ENCODE measurements around the gene CXCR1. TPM values are rescaled to one million over a fixed set of nuclear protein-coding genes. Genes with fewer than 3 reads are reported as not detected.

Gene CXCR1
- total and polyA plus RNA-seq, 2 of the 4 experiments (the other 2 are of a cell fraction): not detected

GRCh38 chr2:218194880-218195279 lies 28.1 kb upstream of the CXCR1 start:
- H4K91ac ChIP-seq (ENCODE audit: insufficient read depth, low read depth, low read length): no peak overlapping the region
- no peaks in the 10 kb centered on the region for H3K4me1 ChIP-seq (ENCODE audit: control insufficient read depth, insufficient read depth, low read length)
- no peak overlapping the region for H3K9ac ChIP-seq (ENCODE audit: low read depth, low read length)
- H3K14ac ChIP-seq (replicated peaks; ENCODE audit: low read depth, low read length): no peak overlapping the region
- no peak overlapping the region for H2AFZ ChIP-seq (replicated peaks; ENCODE audit: low read length, poor library complexity)
- TF ChIP-seq CEBPB (IDR thresholded peaks at IDR 0.05; ENCODE audit: low read depth, low read length) (no peak), BHLHE40 (IDR thresholded peaks at IDR 0.05; ENCODE audit: low read depth, low read length) (no peak), RCOR1 (IDR thresholded peaks at IDR 0.05; ENCODE audit: insufficient replicate concordance, low read length) (no peak), ELK1 (IDR thresholded peaks at IDR 0.05; ENCODE audit: borderline replicate concordance, low read depth, low read length) (no peak), MXI1 (IDR thresholded peaks at IDR 0.05; ENCODE audit: borderline replicate concordance, low read depth, low read length) (no peak)
- no peak overlapping the region for H2BK15ac ChIP-seq (ENCODE audit: low read depth, low read length)
- H2BK20ac ChIP-seq (ENCODE audit: low read depth, low read length): no peak overlapping the region
- H2AK5ac ChIP-seq (ENCODE audit: low read depth, low read length): no peak overlapping the region
- no peak overlapping the region for H3K4me2 ChIP-seq (ENCODE audit: low read depth, low read length)
- WGBS, 2 experiments (ENCODE audit: extremely low coverage in 2 of 2, insufficient read length in 1 of 2): no CpG with 5 or more reads among the region's 3 CpGs
- H3K4ac ChIP-seq (ENCODE audit: low read depth, low read length): no peak overlapping the region
- no peak overlapping the region for H3K18ac ChIP-seq (ENCODE audit: low read depth, low read length)
- H4K5ac ChIP-seq (ENCODE audit: low read depth, low read length): no peak overlapping the region; the same call in 1 of the 2 replicates
- ChIA-PET POLR2A (ENCODE audit: unreplicated experiment) (no interaction called here), CTCF (no interaction called here)
- H3K23ac ChIP-seq (ENCODE audit: low read depth, low read length): no peak overlapping the region
- H2AK9ac ChIP-seq (replicated peaks; ENCODE audit: low read depth, low read length, poor library complexity): no peak overlapping the region
- in situ Hi-C loops (cut with MboI; ENCODE audit: low sequenced_read_pairs) (no loop called here), dilution Hi-C loops (cut with HindIII; ENCODE audit: low sequenced_read_pairs, unreplicated experiment) (no loop called here), intact Hi-C loops (cut with micrococcal nuclease) (no loop called here)
- H4K8ac ChIP-seq (ENCODE audit: low read depth in 2 of 2, low read length in 2 of 2): no peak overlapping the region
- no peak for DNase-seq
- no peaks in the 10 kb centered on the region for H4K20me1 ChIP-seq (ENCODE audit: insufficient read depth, low read length)
- peaks cover 19% of the 10 kb centered on the region for H3K27me3 ChIP-seq (ENCODE audit: control insufficient read depth, insufficient read depth, low read length)
- H3K9me1 ChIP-seq (ENCODE audit: insufficient read depth, low read length): no peaks in the 10 kb centered on the region
- no peaks in the 10 kb centered on the region for H3K9me3 ChIP-seq (ENCODE audit: control insufficient read depth, insufficient read depth, low read length)
- H3K56ac ChIP-seq (ENCODE audit: extremely low read depth, insufficient read depth, low read length): no peak overlapping the region
- no peaks in the 10 kb centered on the region for H3K36me3 ChIP-seq (ENCODE audit: control insufficient read depth, insufficient read depth, low read length)
- H2BK5ac ChIP-seq (ENCODE audit: low read depth, low read length, poor library complexity, severe bottlenecking): no peak overlapping the region
- no peak overlapping the region for H3K27ac ChIP-seq (ENCODE audit: insufficient read depth, low read length)
- BruUV-seq (replicated peaks): no TSS peak
- no peak overlapping the region for H2BK120ac ChIP-seq (ENCODE audit: low read depth, low read length)
- H3K79me1 ChIP-seq (ENCODE audit: low read depth in 1 of 2, low read length in 2 of 2): no peaks in the 10 kb centered on the region
- ATAC-seq (ENCODE audit: low read depth): no peak
- H3K4me3 ChIP-seq (ENCODE audit: insufficient read depth, low read depth, low read length): no peak overlapping the region

Data from IMR-90 (cell line).